Astrocyte (in vitro differentiated cells and primary cell): ENCODE results near the gene SETD1B.

ENCODE experiments used
- CTCF ChIP-seq: IDR thresholded peaks from 2 replicates; pipeline ENCODE4 v1.5.1; 2011; ENCODE audit warnings: low read depth, mild to moderate bottlenecking, inconsistent platforms, low read length, moderate library complexity; ENCODE audit not compliant: insufficient read depth
- EZH2 ChIP-seq: IDR thresholded peaks from 2 replicates; pipeline ENCODE4 v1.6.1; 2012; ENCODE audit warnings: mild to moderate bottlenecking, low read length, inconsistent platforms; ENCODE audit not compliant: insufficient read depth

- TF ChIP-seq CTCF (no peak), EZH2 (no peak)
Observed at GRCh38 chr12:121866331-121866730, 62.5 kb downstream of the SETD1B start.
